HEK293 (cell line): Measurements from ENCODE around the gene HOXD9.

Experiments used
- BCL11A ChIP-seq: fragments of 450-650 bp; formaldehyde crosslinking; IDR thresholded peaks from 2 replicates; pipeline ENCODE4 v1.5.1; 2016; ENCODE audit warnings: low read depth, missing biosample characterization, missing genetic modification characterization
- CTCF ChIP-seq: fragments of 450-650 bp; formaldehyde crosslinking; IDR thresholded peaks from 2 replicates; pipeline ENCODE4 v1.5.1; 2016; ENCODE audit warnings: missing biosample characterization, missing genetic modification characterization
- KLF7 ChIP-seq: fragments of 450-650 bp; formaldehyde crosslinking; IDR thresholded peaks from 2 replicates; pipeline ENCODE4 v1.5.1; 2016; ENCODE audit warnings: missing biosample characterization, missing genetic modification characterization, borderline replicate concordance
- MEIS1 ChIP-seq: sonication (generic); formaldehyde crosslinking; IDR thresholded peaks from 2 replicates; pipeline ENCODE4 v1.8.1; 2022; ENCODE audit warnings: missing genetic modification reagents, mild to moderate bottlenecking, borderline replicate concordance
- SETDB1 ChIP-seq: IDR thresholded peaks from one replicate; pipeline ENCODE4 v1.6.1; 2017; ENCODE audit warnings: mild to moderate bottlenecking, low read length, moderate library complexity, mixed read lengths; ENCODE audit not compliant: insufficient read length
- YY1 ChIP-seq: fragments of 450-650 bp; formaldehyde crosslinking; IDR thresholded peaks from 2 replicates; pipeline ENCODE4 v1.5.1; 2018; ENCODE audit warnings: missing biosample characterization, missing genetic modification characterization
- ZBTB1 ChIP-seq: fragments of 450-650 bp; formaldehyde crosslinking; IDR thresholded peaks from 2 replicates; pipeline ENCODE4 v1.5.1; 2016; ENCODE audit warnings: missing biosample characterization, missing genetic modification characterization
- ZBTB21 ChIP-seq: fragments of 450-650 bp; formaldehyde crosslinking; IDR thresholded peaks from 2 replicates; pipeline ENCODE4 v1.5.1; 2017; ENCODE audit warnings: missing biosample characterization, missing genetic modification characterization
- ZFP3 ChIP-seq: fragments of 450-650 bp; formaldehyde crosslinking; IDR thresholded peaks from 2 replicates; pipeline ENCODE4 v1.5.1; 2016; ENCODE audit warnings: low read depth, missing biosample characterization, missing genetic modification characterization
- ZNF404 ChIP-seq: fragments of 450-650 bp; formaldehyde crosslinking; IDR thresholded peaks from 2 replicates; pipeline ENCODE4 v1.5.1; 2017; ENCODE audit warnings: missing biosample characterization, missing genetic modification characterization
- ZNF580 ChIP-seq: fragments of 450-650 bp; formaldehyde crosslinking; IDR thresholded peaks from 2 replicates; pipeline ENCODE4 v1.5.1; 2016; ENCODE audit warnings: missing biosample characterization, missing genetic modification characterization
- ZNF621 ChIP-seq: fragments of 450-650 bp; formaldehyde crosslinking; IDR thresholded peaks from 2 replicates; pipeline ENCODE4 v1.5.1; 2017; ENCODE audit warnings: missing biosample characterization, missing genetic modification characterization
- ZXDB ChIP-seq: fragments of 450-650 bp; formaldehyde crosslinking; IDR thresholded peaks from 2 replicates; pipeline ENCODE4 v1.5.1; 2016; ENCODE audit warnings: missing biosample characterization, missing genetic modification characterization

- no peak for TF ChIP-seq ZBTB1 (tag by site-specific recombination)
- TF ChIP-seq SETDB1, result no peak
- no peak for TF ChIP-seq CTCF (tag by site-specific recombination)
- no peak for TF ChIP-seq KLF7 (tag by site-specific recombination)
- TF ChIP-seq ZNF621 (tag by site-specific recombination), result no peak
- no peak for TF ChIP-seq ZNF404 (tag by site-specific recombination)
- TF ChIP-seq BCL11A (tag by site-specific recombination), result no peak
- no peak for TF ChIP-seq YY1 (tag by site-specific recombination)
- no peak for TF ChIP-seq MEIS1 (CRISPR knock-in tag)
- no peak for TF ChIP-seq ZXDB (tag by site-specific recombination)
- no peak for TF ChIP-seq ZBTB21 (tag by site-specific recombination)
- no peak for TF ChIP-seq ZFP3 (tag by site-specific recombination)
- TF ChIP-seq ZNF580 (tag by site-specific recombination), result no peak
These were observed 27.1 kb upstream of the HOXD9 start for GRCh38 chr2:176095421-176095820.
